ENCODE data around the gene DRC7.
A peak's percentile ranks its signal among the peaks of the same experiment; 100 is the strongest.
"Not testable (repeated sequence)": the region's sequence is repeated elsewhere in the genome, so short reads cannot be mapped to it uniquely, and the experiment has no call there.

DRC7 gene

DNA sequence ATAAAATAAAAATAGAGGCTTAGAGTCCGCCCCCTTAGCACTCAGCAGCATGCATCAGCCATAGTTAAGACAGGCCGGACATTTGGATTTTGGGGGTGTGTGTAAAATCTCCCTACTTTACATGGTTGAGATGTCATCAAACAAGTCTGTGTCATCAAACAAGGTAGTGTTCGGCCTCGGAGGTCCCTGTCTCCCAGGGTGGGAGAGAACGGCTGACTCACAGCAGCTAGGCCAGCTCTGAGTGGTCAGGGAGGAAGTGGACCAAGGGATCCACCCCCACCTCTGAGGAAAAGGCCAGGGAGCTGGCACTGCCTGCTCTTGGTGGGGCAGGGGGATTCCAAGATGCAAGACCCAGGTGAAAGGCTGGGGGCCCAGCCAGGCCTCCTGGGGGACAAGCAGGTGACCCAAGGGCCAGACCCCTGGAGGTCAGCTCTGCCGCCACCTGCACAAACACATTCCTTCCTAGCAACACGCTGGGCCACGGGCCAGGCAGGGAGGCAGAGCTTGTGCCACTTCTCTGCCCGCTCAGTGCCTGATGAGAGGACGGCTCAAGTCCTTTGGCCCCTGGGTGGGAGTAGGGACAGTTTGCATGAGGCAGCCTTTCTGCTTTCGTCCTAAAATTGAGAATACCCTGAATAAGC is 79.2 kb downstream of the DRC7 start:
- TF ChIP-seq, protein P1, sequence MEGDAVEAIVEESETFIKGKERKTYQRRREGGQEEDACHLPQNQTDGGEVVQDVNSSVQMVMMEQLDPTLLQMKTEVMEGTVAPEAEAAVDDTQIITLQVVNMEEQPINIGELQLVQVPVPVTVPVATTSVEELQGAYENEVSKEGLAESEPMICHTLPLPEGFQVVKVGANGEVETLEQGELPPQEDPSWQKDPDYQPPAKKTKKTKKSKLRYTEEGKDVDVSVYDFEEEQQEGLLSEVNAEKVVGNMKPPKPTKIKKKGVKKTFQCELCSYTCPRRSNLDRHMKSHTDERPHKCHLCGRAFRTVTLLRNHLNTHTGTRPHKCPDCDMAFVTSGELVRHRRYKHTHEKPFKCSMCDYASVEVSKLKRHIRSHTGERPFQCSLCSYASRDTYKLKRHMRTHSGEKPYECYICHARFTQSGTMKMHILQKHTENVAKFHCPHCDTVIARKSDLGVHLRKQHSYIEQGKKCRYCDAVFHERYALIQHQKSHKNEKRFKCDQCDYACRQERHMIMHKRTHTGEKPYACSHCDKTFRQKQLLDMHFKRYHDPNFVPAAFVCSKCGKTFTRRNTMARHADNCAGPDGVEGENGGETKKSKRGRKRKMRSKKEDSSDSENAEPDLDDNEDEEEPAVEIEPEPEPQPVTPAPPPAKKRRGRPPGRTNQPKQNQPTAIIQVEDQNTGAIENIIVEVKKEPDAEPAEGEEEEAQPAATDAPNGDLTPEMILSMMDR (conservative IDR thresholded peaks at IDR 0.05; ENCODE audit: control insufficient read depth, insufficient read depth, low read depth, low read length): no peak
- peak; percentile 15 for DNase-seq (ENCODE audit: low read depth)
- no peak overlapping the region for H3K4me3 ChIP-seq (ENCODE audit: control insufficient read depth, low read depth, low read length)

DNA sequence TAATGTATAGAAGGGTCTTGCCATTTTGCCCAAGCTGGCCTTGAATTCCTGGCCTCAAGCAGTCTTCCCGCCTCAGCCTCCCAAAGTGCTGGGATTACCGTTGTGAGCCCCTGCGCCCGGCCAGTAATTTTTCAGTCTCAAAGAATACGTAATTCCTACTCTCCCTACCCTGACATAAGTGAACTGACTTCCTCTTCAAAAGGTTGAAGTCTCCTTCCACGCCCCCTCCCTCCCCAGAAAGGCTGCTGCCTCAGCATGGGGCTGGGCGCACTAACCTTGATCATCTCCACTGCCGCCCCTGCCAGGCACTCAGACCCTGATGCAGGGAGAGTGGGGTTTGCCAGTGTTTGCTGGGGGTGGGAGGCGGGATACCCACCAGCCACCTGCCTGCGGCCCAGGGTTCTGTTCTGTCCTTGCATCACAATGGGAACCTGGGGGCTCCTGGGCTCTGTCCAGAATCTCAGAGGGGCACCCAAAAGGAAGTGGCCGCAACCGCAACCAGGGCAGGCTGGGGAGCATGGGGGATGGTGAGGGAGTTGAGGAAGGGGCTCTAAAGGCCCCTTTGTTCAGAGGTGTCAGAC is 80.2 kb downstream of the DRC7 start:
- no peak for DNase-seq (ENCODE audit: low read depth)
- TF ChIP-seq, protein P1 (conservative IDR thresholded peaks at IDR 0.05; ENCODE audit: control insufficient read depth, insufficient read depth, low read depth, low read length): no peak

DNA sequence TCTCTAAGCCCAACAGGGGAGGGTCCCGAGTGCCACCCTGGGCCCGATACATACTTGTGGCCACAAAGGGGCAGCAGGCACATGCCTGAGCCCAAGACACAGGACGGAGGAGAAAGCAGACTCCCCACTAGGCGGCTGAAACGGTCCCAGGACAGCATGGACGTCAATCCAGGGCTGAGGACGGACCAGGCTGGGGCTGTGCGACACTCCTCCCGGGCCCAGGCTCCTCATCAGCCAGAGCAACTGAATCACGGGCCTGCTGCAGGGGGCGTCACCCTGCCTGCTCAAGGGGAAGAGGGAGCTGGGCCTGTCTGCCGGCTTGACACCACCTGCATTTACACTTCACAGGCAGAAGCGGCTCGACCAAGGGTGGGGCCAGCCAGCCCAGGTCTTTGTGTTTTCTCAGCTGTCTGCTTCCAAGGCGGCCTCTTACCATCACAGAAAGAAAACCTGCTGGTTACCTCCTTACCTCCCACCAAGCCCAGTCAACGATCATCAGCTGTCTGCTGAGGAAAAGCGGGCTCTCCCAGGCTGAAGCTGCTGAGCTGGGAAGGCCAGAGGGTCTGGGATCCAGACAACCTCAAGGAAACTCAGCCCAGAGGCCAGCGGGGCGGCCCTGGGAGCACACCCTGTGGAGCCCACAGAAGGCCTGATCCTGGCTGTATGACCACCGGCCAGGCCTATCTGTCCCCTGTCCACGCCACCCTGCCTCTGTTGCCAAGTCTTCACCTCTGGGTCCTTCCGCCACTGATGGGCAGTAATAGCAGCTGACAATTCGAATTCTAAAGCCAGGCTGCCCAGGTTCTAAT is 81.3 kb downstream of the DRC7 start:
- TF ChIP-seq, protein P1 (conservative IDR thresholded peaks at IDR 0.05; ENCODE audit: control insufficient read depth, insufficient read depth, low read depth, low read length): no peak
- no peak for DNase-seq (ENCODE audit: low read depth)
- no peak overlapping the region for H3K4me3 ChIP-seq (ENCODE audit: control insufficient read depth, low read depth, low read length)

More for the DNA sequence above, 80.2 kb downstream of the DRC7 start:
- H3K4me3 ChIP-seq (ENCODE audit: control insufficient read depth, low read depth, low read length): no peak overlapping the region

GRCh38 chr16:57778658-57779057 is 84.1 kb downstream of the DRC7 start:
- TF ChIP-seq, protein P1 (conservative IDR thresholded peaks at IDR 0.05; ENCODE audit: control insufficient read depth, insufficient read depth, low read depth, low read length): no peak
- no peak overlapping the region for H3K4me3 ChIP-seq (ENCODE audit: control insufficient read depth, low read depth, low read length)
- no peak for DNase-seq (ENCODE audit: low read depth)

- H3K4me3 ChIP-seq (ENCODE audit: control insufficient read depth, low read depth, low read length); DNase-seq (ENCODE audit: low read depth): not testable (repeated sequence)
Measured at GRCh38 chr16:57779836-57780235, 85.2 kb downstream of the DRC7 start.

DNA sequence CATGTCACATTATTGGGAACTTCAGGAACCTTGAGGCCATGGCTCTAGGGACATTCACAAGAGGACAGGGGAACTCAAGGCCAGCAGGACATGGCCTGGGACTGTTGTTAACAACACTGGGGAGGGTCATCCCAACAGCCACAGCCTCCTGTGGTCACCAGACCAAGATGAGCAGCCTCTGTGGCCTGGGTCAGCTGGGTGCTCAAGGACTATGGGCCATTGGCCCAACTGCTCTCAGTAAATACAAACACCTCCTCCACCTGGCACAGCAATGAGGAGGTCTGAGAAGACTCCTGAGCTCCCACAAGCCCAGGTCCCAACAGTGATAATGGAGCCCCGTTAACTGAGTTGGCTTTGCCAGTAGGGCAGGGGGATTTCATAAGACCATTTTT is 86.7 kb downstream of the DRC7 start:
- TF ChIP-seq, protein P1 (conservative IDR thresholded peaks at IDR 0.05; ENCODE audit: control insufficient read depth, insufficient read depth, low read depth, low read length): no peak
- H3K4me3 ChIP-seq (ENCODE audit: control insufficient read depth, low read depth, low read length): no peak overlapping the region
- no peak for DNase-seq (ENCODE audit: low read depth)
